GM10847 (cell line): Measurements from ENCODE around the gene CLIP3.

ENCODE experiments used
- POLR2A ChIP-seq: IDR thresholded peaks from 2 replicates; pipeline ENCODE4 v1.6.1; 2011; ENCODE audit not compliant: insufficient read length; ENCODE audit errors: extremely low read depth

The CLIP3 gene

DNA sequence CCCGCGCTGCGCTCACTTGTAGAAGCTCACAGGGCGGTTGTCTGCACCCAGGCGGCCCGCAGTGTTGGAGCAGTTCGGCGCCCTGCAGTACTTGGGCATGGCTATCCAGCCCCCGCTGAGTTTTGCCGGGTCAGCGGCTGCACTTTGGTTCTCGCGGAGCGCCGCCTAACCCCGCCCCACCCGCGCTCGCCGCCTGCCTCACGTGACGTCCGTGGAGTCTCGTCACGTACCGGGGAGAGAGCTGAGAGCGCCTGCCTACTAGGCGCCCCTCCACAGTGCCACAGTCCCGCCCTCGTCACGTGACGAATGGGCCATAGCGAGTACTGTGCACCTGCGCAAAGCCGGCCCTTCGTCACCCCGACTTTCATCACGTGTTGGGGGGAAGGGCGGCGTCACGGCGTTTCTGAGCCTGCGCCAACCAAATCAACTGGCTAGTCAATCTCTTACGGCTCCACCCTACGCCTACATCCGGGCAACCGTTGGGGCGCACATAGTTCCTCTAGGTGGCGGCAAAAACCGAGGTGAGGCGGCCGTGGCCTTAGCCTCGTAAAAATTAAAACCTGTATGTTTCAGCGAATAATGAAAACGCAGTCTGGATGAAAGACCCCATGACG is 21.6 kb upstream of the CLIP3 start, which contains the start of gene THAP8:
Gene THAP8 (minus strand): TSS at position 167 of the 614 bp plus-strand sequence. CDS start 68 bp downstream, at position 99.
- peak; percentile 42 for TF ChIP-seq POLR2A

DNA sequence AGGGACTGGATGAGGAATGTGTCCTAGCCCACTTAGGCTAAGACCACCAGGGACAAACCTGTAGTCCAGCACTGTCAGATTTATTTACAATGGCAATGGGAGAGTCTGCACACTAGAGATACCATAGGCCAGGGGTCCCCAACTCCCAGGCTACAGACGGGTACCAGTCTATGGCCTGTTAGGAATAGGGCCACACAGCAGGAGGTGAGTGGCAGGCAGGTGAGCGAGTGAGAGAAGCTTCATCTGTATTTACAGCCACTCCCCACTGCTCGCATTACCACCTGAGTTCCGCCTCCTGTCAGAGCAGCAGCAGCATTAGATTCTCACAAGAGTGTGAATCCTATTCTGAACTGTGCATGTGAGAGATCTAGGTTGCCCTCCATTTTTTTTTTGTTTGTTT is 19.0 kb upstream of the CLIP3 start:
- TF ChIP-seq POLR2A = no peak

GRCh38 chr19:36051236-36051635 is 18.6 kb upstream of the CLIP3 start:
- no peak for TF ChIP-seq POLR2A

DNA sequence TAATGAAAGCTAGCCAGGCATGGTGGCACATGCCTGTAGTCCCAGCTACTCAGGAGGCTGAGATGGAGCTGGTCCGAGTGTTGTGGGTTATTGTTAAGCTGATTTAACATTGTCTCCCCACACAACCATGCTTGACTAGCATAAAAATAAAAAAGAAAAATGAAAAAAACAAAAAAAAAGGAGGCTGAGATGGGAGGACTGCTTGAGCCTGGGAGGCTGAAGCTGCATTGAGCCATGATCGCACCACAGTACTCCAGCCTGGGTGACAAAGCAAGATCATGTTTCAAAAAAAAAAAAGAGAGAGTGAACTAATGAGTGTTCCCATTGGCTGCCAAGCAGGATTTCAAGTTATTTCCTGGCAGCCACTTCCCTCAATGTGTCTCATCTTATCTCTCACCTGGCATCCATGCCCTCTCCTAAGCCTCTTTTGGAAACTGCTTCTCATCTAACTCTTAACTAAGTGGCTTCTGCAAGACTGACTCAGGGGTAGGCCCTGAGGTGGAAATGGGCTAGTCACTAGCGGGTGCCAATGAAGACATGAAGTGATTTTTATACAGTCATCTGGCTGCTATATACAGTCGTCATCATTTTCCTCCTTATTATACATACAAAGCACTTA is 16.5 kb upstream of the CLIP3 start:
- no peak for TF ChIP-seq POLR2A

- no peak for TF ChIP-seq POLR2A
These were observed 15.2 kb upstream of the CLIP3 start for GRCh38 chr19:36047835-36048234.

- no peak for TF ChIP-seq POLR2A
These were observed 13.9 kb upstream of the CLIP3 start for GRCh38 chr19:36046443-36047050.

DNA sequence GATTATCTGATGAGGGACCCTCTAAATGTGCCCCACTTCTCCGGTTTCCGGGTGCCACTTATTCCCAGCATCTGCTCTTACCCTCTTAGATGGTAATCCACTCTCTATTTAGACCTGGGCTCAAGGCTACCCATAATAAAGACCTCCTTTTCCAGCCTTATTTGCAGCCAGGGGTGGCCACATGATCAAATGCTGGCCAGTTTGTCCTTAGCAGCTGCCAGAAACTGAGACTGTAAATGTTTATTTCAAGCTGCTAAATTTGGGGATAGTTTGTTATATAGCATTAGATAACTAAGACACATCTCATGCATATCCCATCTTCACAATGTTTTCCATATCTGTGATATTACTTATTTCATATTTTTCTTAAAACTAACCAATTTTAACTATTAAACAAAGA is 11.3 kb upstream of the CLIP3 start:
- TF ChIP-seq POLR2A = no peak

DNA sequence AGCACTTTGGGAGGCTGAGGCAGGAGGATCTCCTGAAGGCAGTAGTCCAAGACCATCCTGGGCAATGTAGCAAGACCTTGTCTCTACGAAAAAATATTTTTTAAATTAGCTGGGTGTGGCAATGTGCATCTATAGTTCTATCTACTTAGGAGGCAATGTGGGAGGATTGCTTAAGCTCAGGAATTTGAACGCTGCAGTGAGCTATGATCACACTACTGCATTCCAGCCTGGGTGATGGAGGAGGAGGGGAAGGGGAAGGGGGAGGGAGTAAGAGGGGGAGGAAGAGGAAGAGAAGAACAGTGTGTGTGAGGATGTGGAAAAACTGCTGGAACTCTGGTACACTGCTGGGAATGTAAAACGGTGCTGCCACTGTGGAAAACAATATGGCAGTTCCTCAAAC is 9.2 kb upstream of the CLIP3 start:
- TF ChIP-seq POLR2A = no peak

DNA sequence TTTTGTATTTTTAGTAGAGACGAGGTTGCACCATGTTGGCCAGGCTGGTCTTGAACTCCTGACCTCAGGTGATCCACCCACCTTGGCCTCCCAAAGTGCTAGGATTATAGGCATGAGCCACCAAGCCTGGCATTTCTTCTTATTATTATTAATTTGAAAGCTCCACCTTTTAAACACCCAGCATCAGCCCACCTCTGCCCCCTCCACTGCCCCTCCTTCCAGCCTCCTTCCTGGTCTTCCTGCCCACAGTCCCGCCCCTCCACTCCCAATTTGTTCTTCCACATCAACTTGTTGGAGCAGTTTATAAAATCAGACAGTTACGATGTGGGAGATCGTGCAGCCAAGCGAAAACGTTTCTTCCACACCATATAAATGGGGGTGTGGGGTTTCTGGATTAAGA is 7.8 kb upstream of the CLIP3 start:
- no peak for TF ChIP-seq POLR2A

DNA sequence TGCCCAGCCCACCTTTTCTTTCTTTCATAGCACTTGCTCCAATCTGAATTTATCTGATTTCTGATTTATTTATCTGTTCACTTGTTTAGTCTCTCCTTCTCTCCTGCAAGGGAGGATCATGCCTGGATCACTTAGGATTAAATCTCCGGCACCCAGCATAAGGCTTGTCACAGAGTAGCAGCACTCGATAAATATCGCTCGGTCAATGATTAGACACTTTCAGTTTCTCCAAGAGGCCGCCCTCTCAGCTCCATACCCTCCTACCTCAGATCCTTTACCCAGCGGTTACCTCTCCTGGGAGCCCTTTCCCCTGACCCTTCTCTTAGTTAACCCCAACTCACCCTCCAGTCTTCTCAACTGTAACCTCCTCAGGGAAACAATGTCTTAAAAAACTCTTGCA is 1.4 kb downstream of the CLIP3 start:
- no peak for TF ChIP-seq POLR2A

GRCh38 chr19:36030264-36031148 is 2.2 kb downstream of the CLIP3 start:
- no peak for TF ChIP-seq POLR2A

GRCh38 chr19:36028313-36029041 is 4.2 kb downstream of the CLIP3 start:
- no peak for TF ChIP-seq POLR2A

- TF ChIP-seq POLR2A = no peak
These were observed 5.0 kb downstream of the CLIP3 start for GRCh38 chr19:36027696-36028095.

- no peak for TF ChIP-seq POLR2A
These were observed 6.4 kb downstream of the CLIP3 start for GRCh38 chr19:36026091-36026876.
